Panc1 (cell line): ENCODE measurements around the gene FYCO1.

ENCODE experiments used
- POLR2AphosphoS5 ChIP-seq: IDR thresholded peaks from 2 replicates; pipeline ENCODE4 v1.6.1; 2012; ENCODE audit warnings: mild to moderate bottlenecking, low read depth, low read length, moderate library complexity
- TCF7L2 ChIP-seq: IDR thresholded peaks from 2 replicates; pipeline ENCODE4 v1.6.1; 2011; ENCODE audit warnings: mild to moderate bottlenecking, low read depth, low read length, inconsistent platforms
- TF ChIP-seq, protein P1 (sequence below): fragments of 450-650 bp; IDR thresholded peaks from 2 replicates; pipeline ENCODE4 v1.5.1; 2017; ENCODE audit warnings: mild to moderate bottlenecking
- TF ChIP-seq, protein P2 (sequence below), 2 experiments: IDR thresholded peaks; 2 replicates each; pipeline ENCODE4 v1.6.1; 2011 to 2012; ENCODE audit warnings: low read depth in 2 of 2, control low read depth in 1 of 2, low read length in 1 of 2, mild to moderate bottlenecking in 1 of 2, moderate library complexity in 1 of 2; ENCODE audit not compliant: insufficient read depth in 1 of 2

DNA sequence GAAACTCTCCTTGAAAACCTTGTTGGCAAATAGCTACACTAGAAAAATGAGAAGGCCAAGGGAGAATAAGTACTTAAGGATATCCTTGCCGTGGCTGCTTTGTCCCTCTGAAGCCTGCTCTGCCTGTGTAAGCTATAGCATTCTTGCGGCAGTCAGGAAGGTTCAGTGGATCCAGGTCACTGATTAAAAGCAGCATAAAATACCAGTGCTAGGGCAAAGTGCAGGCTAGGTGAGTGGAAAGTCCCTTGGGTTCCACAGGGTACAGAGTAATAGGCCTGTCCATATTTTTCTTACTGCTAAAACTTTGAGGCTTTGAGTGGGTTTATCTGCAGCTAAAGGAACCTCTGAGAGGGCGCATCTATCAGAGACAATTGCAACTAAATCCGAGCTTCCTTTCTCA lies 42.1 kb downstream of the FYCO1 start:
- TF ChIP-seq, protein P1, sequence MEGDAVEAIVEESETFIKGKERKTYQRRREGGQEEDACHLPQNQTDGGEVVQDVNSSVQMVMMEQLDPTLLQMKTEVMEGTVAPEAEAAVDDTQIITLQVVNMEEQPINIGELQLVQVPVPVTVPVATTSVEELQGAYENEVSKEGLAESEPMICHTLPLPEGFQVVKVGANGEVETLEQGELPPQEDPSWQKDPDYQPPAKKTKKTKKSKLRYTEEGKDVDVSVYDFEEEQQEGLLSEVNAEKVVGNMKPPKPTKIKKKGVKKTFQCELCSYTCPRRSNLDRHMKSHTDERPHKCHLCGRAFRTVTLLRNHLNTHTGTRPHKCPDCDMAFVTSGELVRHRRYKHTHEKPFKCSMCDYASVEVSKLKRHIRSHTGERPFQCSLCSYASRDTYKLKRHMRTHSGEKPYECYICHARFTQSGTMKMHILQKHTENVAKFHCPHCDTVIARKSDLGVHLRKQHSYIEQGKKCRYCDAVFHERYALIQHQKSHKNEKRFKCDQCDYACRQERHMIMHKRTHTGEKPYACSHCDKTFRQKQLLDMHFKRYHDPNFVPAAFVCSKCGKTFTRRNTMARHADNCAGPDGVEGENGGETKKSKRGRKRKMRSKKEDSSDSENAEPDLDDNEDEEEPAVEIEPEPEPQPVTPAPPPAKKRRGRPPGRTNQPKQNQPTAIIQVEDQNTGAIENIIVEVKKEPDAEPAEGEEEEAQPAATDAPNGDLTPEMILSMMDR: no peak
- TF ChIP-seq POLR2AphosphoS5 (no peak), TCF7L2 (no peak)
- TF ChIP-seq, protein P2, sequence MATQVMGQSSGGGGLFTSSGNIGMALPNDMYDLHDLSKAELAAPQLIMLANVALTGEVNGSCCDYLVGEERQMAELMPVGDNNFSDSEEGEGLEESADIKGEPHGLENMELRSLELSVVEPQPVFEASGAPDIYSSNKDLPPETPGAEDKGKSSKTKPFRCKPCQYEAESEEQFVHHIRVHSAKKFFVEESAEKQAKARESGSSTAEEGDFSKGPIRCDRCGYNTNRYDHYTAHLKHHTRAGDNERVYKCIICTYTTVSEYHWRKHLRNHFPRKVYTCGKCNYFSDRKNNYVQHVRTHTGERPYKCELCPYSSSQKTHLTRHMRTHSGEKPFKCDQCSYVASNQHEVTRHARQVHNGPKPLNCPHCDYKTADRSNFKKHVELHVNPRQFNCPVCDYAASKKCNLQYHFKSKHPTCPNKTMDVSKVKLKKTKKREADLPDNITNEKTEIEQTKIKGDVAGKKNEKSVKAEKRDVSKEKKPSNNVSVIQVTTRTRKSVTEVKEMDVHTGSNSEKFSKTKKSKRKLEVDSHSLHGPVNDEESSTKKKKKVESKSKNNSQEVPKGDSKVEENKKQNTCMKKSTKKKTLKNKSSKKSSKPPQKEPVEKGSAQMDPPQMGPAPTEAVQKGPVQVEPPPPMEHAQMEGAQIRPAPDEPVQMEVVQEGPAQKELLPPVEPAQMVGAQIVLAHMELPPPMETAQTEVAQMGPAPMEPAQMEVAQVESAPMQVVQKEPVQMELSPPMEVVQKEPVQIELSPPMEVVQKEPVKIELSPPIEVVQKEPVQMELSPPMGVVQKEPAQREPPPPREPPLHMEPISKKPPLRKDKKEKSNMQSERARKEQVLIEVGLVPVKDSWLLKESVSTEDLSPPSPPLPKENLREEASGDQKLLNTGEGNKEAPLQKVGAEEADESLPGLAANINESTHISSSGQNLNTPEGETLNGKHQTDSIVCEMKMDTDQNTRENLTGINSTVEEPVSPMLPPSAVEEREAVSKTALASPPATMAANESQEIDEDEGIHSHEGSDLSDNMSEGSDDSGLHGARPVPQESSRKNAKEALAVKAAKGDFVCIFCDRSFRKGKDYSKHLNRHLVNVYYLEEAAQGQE (IDR thresholded peaks at IDR 0.05; ENCODE audit: insufficient read depth in 1 of 2, low read depth in 2 of 2, low read length in 1 of 2): no peak
